WTC11 (cell line): ENCODE results near the gene BEND4. TPM values are rescaled to one million over a fixed set of nuclear protein-coding genes. Genes with fewer than 3 reads are reported as not detected.

Experiments
- ATAC-seq: fragments of 200-7000 bp; cut with Tn5 transposase; 2 replicates; pipeline ENCODE4 v1.10.0; 2021; ENCODE audit warnings: mild to moderate bottlenecking, moderate library complexity
- CTCF ChIA-PET: fragments of 300-600 bp; sonication (Branson Sonifier 250); formaldehyde crosslinking; loops from one replicate; lab custom pipeline; 2021; ENCODE audit warnings: antibody characterized with exemption; lab: Charles Lee
- POLR2A ChIA-PET: fragments of 350-600 bp; sonication (Branson Sonifier 250); formaldehyde crosslinking; loops from one replicate; lab custom pipeline; 2021; ENCODE audit warnings: antibody characterized with exemption; lab: Charles Lee
- DNase-seq: peaks from one replicate; pipeline ENCODE4 v3.0.0; 2021; ENCODE audit warnings: low spot score
- H3K27ac Mint-ChIP-seq: 2 replicates; pipeline ENCODE4 v1.8.0; 2021; ENCODE audit warnings: mixed read lengths
- H3K27me3 Mint-ChIP-seq: 2 replicates; pipeline ENCODE4 v1.8.0; 2021; ENCODE audit warnings: low read depth, mild to moderate bottlenecking, moderate library complexity, mixed read lengths
- H3K36me3 Mint-ChIP-seq: 2 replicates; pipeline ENCODE4 v1.8.0; 2021; ENCODE audit warnings: mixed read lengths
- H3K4me1 Mint-ChIP-seq: 2 replicates; pipeline ENCODE4 v1.8.0; 2022; ENCODE audit warnings: mixed read lengths
- H3K4me3 Mint-ChIP-seq: 2 replicates; pipeline ENCODE4 v1.8.0; 2021; ENCODE audit warnings: mild to moderate bottlenecking, moderate library complexity, mixed read lengths
- H3K9me3 Mint-ChIP-seq: 2 replicates; pipeline ENCODE4 v1.8.0; 2021; ENCODE audit warnings: mixed read lengths
- CBFB ChIP-seq: sonication (generic); formaldehyde crosslinking; IDR thresholded peaks from 2 replicates; pipeline ENCODE4 v1.8.1; 2022; ENCODE audit warnings: mild to moderate bottlenecking, low read depth, missing genetic modification reagents
- E2F4 ChIP-seq: sonication (generic); formaldehyde crosslinking; IDR thresholded peaks from 2 replicates; pipeline ENCODE4 v1.8.1; 2022; ENCODE audit warnings: low read depth, mild to moderate bottlenecking, moderate library complexity, missing genetic modification reagents, borderline replicate concordance
- ELF4 ChIP-seq: sonication (generic); formaldehyde crosslinking; IDR thresholded peaks from 2 replicates; pipeline ENCODE4 v1.8.1; 2022; ENCODE audit warnings: low read depth, mild to moderate bottlenecking, moderate library complexity, missing genetic modification reagents
- GRHL2 ChIP-seq: fragments of 250-450 bp; sonication (Bioruptor Pico); IDR thresholded peaks from 2 replicates; pipeline ENCODE4 v1.8.0; 2022; ENCODE audit warnings: mild to moderate bottlenecking, moderate library complexity; ENCODE audit not compliant: insufficient replicate concordance, severe bottlenecking
- MAX ChIP-seq: sonication (generic); formaldehyde crosslinking; IDR thresholded peaks from 2 replicates; pipeline ENCODE4 v1.8.0; 2022; ENCODE audit warnings: mild to moderate bottlenecking, missing genetic modification reagents
- STAT6 ChIP-seq: sonication (generic); formaldehyde crosslinking; conservative IDR thresholded peaks from 2 replicates; pipeline ENCODE4 v1.8.1; 2023; ENCODE audit warnings: mild to moderate bottlenecking, low read depth, missing genetic modification reagents, moderate library complexity
- ZNF671 ChIP-seq: fragments of 250-450 bp; sonication (Bioruptor Pico); IDR thresholded peaks from 2 replicates; pipeline ENCODE4 v1.8.0; 2021; ENCODE audit warnings: mild to moderate bottlenecking
- total RNA-seq: library from RNA; stranded (reverse); gene quantifications from 3 replicates; pipeline ENCODE4 v1.2.3, GENCODE V29; 2021
- TF ChIP-seq, protein P1 (sequence below): sonication (generic); formaldehyde crosslinking; IDR thresholded peaks from 2 replicates; pipeline ENCODE4 v1.8.1; 2023; ENCODE audit warnings: mild to moderate bottlenecking, missing genetic modification reagents, moderate library complexity
- TF ChIP-seq, protein P2 (sequence below): sonication (generic); formaldehyde crosslinking; IDR thresholded peaks from 2 replicates; pipeline ENCODE4 v1.8.0; 2022; ENCODE audit warnings: mild to moderate bottlenecking, missing genetic modification reagents
- TF ChIP-seq, protein P3 (sequence below): fragments of 250-450 bp; sonication (Bioruptor Pico); IDR thresholded peaks from 2 replicates; pipeline ENCODE4 v1.9.0; 2021; ENCODE audit warnings: mild to moderate bottlenecking, borderline replicate concordance
- TF ChIP-seq, protein P4 (sequence below): fragments of 200-600 bp; IDR thresholded peaks from 2 replicates; pipeline ENCODE4 v1.8.0; 2022; ENCODE audit warnings: antibody characterized with exemption
- TF ChIP-seq, protein P5 (sequence below): sonication (generic); formaldehyde crosslinking; IDR thresholded peaks from 2 replicates; pipeline ENCODE4 v1.8.0; 2022; ENCODE audit warnings: mild to moderate bottlenecking, missing genetic modification reagents

BEND4 gene
- total RNA-seq, 1 experiment from 2014 or later, result 40.0 TPM

DNA sequence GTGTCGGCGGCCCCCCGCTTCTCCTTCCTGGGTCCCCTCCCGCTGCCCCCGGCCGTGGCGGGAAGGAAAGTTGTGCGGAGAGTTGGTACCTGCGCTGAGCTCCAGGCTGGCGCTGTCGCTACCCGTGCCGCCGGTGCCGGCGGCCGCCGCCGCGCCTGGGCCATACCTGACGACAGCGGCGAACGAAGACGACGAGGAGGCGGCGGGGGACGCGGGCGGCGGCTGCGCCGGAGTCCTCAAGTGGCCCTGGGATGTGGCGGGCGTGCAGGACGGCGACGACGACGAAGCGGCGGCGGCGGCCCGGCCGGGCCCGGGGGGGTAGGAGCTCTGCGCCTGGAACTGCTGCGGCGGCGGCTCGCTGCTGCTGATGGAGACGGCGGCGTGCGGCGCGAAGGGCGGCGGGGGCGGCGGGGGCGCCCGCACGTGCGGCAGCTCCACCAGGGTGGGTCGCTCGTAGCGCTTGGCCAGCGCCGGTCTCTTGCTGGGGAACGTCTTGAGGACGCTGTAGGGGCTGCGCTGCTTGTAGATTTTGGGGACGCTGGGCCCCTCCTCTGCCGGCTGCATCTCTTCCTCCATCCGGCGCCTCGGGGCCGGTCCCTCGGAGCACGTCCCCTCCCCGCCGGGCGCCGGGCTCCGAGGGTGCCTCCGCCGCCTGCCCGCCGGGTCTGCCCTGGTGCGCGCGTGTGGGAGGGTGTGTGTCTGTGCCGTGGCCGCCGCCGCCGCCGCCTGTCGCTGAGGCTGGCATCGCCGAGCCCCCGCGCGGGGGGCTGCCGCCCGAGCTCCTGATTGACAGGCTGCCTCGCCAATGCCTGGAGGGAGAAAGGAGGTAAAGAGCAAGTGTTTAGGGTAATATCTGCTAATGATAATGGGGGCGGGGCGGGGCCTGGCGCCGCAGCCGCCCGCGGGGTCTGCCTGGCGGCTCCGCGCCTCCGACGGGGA is 618 bp downstream of the BEND4 start (continued):
- TF ChIP-seq MAX (CRISPR knock-in tag) (peak; percentile 12; the same call in 1 of the 2 replicates), E2F4 (CRISPR knock-in tag) (no peak), ELF4 (CRISPR knock-in tag) (no peak), ZNF671 (no peak)
- TF ChIP-seq, protein P1, sequence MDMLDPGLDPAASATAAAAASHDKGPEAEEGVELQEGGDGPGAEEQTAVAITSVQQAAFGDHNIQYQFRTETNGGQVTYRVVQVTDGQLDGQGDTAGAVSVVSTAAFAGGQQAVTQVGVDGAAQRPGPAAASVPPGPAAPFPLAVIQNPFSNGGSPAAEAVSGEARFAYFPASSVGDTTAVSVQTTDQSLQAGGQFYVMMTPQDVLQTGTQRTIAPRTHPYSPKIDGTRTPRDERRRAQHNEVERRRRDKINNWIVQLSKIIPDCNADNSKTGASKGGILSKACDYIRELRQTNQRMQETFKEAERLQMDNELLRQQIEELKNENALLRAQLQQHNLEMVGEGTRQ, result no peak
- TF ChIP-seq, protein P2, sequence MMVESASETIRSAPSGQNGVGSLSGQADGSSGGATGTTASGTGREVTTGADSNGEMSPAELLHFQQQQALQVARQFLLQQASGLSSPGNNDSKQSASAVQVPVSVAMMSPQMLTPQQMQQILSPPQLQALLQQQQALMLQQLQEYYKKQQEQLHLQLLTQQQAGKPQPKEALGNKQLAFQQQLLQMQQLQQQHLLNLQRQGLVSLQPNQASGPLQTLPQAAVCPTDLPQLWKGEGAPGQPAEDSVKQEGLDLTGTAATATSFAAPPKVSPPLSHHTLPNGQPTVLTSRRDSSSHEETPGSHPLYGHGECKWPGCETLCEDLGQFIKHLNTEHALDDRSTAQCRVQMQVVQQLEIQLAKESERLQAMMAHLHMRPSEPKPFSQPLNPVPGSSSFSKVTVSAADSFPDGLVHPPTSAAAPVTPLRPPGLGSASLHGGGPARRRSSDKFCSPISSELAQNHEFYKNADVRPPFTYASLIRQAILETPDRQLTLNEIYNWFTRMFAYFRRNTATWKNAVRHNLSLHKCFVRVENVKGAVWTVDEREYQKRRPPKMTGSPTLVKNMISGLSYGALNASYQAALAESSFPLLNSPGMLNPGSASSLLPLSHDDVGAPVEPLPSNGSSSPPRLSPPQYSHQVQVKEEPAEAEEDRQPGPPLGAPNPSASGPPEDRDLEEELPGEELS (CRISPR knock-in tag), result peak; percentile 20; the same call in 1 of the 2 replicates
- TF ChIP-seq, protein P3, sequence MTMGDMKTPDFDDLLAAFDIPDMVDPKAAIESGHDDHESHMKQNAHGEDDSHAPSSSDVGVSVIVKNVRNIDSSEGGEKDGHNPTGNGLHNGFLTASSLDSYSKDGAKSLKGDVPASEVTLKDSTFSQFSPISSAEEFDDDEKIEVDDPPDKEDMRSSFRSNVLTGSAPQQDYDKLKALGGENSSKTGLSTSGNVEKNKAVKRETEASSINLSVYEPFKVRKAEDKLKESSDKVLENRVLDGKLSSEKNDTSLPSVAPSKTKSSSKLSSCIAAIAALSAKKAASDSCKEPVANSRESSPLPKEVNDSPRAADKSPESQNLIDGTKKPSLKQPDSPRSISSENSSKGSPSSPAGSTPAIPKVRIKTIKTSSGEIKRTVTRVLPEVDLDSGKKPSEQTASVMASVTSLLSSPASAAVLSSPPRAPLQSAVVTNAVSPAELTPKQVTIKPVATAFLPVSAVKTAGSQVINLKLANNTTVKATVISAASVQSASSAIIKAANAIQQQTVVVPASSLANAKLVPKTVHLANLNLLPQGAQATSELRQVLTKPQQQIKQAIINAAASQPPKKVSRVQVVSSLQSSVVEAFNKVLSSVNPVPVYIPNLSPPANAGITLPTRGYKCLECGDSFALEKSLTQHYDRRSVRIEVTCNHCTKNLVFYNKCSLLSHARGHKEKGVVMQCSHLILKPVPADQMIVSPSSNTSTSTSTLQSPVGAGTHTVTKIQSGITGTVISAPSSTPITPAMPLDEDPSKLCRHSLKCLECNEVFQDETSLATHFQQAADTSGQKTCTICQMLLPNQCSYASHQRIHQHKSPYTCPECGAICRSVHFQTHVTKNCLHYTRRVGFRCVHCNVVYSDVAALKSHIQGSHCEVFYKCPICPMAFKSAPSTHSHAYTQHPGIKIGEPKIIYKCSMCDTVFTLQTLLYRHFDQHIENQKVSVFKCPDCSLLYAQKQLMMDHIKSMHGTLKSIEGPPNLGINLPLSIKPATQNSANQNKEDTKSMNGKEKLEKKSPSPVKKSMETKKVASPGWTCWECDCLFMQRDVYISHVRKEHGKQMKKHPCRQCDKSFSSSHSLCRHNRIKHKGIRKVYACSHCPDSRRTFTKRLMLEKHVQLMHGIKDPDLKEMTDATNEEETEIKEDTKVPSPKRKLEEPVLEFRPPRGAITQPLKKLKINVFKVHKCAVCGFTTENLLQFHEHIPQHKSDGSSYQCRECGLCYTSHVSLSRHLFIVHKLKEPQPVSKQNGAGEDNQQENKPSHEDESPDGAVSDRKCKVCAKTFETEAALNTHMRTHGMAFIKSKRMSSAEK, result no peak
- TF ChIP-seq, protein P4, sequence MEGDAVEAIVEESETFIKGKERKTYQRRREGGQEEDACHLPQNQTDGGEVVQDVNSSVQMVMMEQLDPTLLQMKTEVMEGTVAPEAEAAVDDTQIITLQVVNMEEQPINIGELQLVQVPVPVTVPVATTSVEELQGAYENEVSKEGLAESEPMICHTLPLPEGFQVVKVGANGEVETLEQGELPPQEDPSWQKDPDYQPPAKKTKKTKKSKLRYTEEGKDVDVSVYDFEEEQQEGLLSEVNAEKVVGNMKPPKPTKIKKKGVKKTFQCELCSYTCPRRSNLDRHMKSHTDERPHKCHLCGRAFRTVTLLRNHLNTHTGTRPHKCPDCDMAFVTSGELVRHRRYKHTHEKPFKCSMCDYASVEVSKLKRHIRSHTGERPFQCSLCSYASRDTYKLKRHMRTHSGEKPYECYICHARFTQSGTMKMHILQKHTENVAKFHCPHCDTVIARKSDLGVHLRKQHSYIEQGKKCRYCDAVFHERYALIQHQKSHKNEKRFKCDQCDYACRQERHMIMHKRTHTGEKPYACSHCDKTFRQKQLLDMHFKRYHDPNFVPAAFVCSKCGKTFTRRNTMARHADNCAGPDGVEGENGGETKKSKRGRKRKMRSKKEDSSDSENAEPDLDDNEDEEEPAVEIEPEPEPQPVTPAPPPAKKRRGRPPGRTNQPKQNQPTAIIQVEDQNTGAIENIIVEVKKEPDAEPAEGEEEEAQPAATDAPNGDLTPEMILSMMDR, result no peak

- ATAC-seq (no peak; the same call in 1 of the 2 replicates), DNase-seq (peak; percentile 37)
- CTCF ChIA-PET, result interaction anchor here (1.0 to 1.2 kb wide), 2 partner anchors 120 to 193 kb away, joined by 3 to 6 read pairs; no protein-coding TSS in a partner anchor
- Mint-ChIP-seq H3K27ac (0 out of 2 replicates have a peak overlapping the region, but pooled peaks have one; percentile 39), H3K4me1 (peaks cover 42% of the 10 kb centered on the region), H3K27me3 (peaks cover 33% of the 10 kb centered on the region)
- POLR2A ChIA-PET, result interaction anchor here (1.2 kb wide), 1 partner anchor 16 kb away, joined by 3 read pairs; no protein-coding TSS in a partner anchor
- TF ChIP-seq STAT6 (CRISPR knock-in tag) (0 out of 2 replicates have a peak, but pooled peaks have one; percentile 44), CBFB (CRISPR knock-in tag) (0 out of 2 replicates have a peak, but pooled peaks have one; percentile 33), GRHL2 (CRISPR knock-in tag) (no peak)
- TF ChIP-seq, protein P5, sequence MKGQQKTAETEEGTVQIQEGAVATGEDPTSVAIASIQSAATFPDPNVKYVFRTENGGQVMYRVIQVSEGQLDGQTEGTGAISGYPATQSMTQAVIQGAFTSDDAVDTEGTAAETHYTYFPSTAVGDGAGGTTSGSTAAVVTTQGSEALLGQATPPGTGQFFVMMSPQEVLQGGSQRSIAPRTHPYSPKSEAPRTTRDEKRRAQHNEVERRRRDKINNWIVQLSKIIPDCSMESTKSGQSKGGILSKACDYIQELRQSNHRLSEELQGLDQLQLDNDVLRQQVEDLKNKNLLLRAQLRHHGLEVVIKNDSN (CRISPR knock-in tag), result peak; percentile 8; the same call in 1 of the 2 replicates
- TF ChIP-seq, protein P2 (CRISPR knock-in tag), result no peak; the same call in 1 of the 2 replicates
- TF ChIP-seq, all 79 proteins: peak for 3
- Mint-ChIP-seq H3K36me3 (no peaks in the 10 kb centered on the region), H3K9me3 (no peaks in the 10 kb centered on the region), H3K4me3 (peak overlapping the region; percentile 99)
Observed at GRCh38 chr4:42150653-42151567, 1.5 kb downstream of the BEND4 start.
